IMR-90 (cell line): Measurements from ENCODE around the gene PIK3R3. TPM values are rescaled to one million over a fixed set of nuclear protein-coding genes. Genes with fewer than 3 reads are reported as not detected.
A peak's percentile ranks its signal among the peaks of the same experiment; 100 is the strongest.

Source experiments
- ATAC-seq: fragments of 200-7000 bp; cut with Tn5 transposase; 2 replicates; pipeline ENCODE4 v1.9.1; 2020; ENCODE audit warnings: low read depth, mild to moderate bottlenecking, moderate library complexity
- BruUV-seq: library from RNA; stranded (reverse); fragments of 400-500 nt; replicated peaks from 2 replicates; lab custom pipeline; 2021; lab: Mats Ljungman, UMichigan
- CTCF ChIA-PET: fragments of 300-600 bp; formaldehyde crosslinking; extraction: SDS; loops from one replicate; lab custom pipeline; 2021; ENCODE audit warnings: antibody characterized with exemption; lab: Yijun Ruan, JAX
- POLR2A ChIA-PET: fragments of 300-600 bp; sonication (Branson Sonifier 250); formaldehyde crosslinking; loops from one replicate; lab custom pipeline; 2022; ENCODE audit warnings: antibody characterized with exemption; ENCODE audit not compliant: unreplicated experiment; lab: Charles Lee
- DNase-seq: peaks from one replicate; pipeline ENCODE4 v3.0.0; 2013
- H2AFZ ChIP-seq: replicated peaks from 2 replicates; pipeline ENCODE3; 2013; ENCODE audit warnings: low read length, mild to moderate bottlenecking; ENCODE audit not compliant: poor library complexity
- H2AK5ac ChIP-seq: 2 replicates; pipeline ENCODE4 v1.6.1; 2013; ENCODE audit warnings: low read depth, low read length, inconsistent platforms
- H2AK9ac ChIP-seq: replicated peaks from 2 replicates; pipeline ENCODE3; 2013; ENCODE audit warnings: mild to moderate bottlenecking, low read depth, low read length, moderate library complexity; ENCODE audit not compliant: poor library complexity
- H2BK120ac ChIP-seq: 2 replicates; pipeline ENCODE4 v1.6.1; 2013; ENCODE audit warnings: low read depth, low read length, inconsistent platforms
- H2BK15ac ChIP-seq: 3 replicates; pipeline ENCODE4 v1.6.1; 2013; ENCODE audit warnings: low read depth, low read length, inconsistent platforms
- H2BK20ac ChIP-seq: 2 replicates; pipeline ENCODE4 v1.6.1; 2013; ENCODE audit warnings: low read depth, mild to moderate bottlenecking, inconsistent platforms, low read length, moderate library complexity
- H2BK5ac ChIP-seq: 2 replicates; pipeline ENCODE4 v1.6.1; 2013; ENCODE audit warnings: mild to moderate bottlenecking, low read depth, low read length, inconsistent platforms; ENCODE audit not compliant: poor library complexity, severe bottlenecking
- H3K14ac ChIP-seq: replicated peaks from 2 replicates; pipeline ENCODE4 v1.6.1; 2013; ENCODE audit warnings: low read depth, low read length, inconsistent platforms
- H3K18ac ChIP-seq: 2 replicates; pipeline ENCODE4 v1.6.1; 2013; ENCODE audit warnings: low read depth, low read length, control low read depth
- H3K23ac ChIP-seq: 2 replicates; pipeline ENCODE4 v1.6.1; 2013; ENCODE audit warnings: low read depth, low read length, inconsistent platforms
- H3K27ac ChIP-seq: 2 replicates; pipeline ENCODE4 v1.5.1; 2013; ENCODE audit warnings: mild to moderate bottlenecking, control low read depth, low read length; ENCODE audit not compliant: insufficient read depth
- H3K27me3 ChIP-seq: 2 replicates; pipeline ENCODE4 v1.6.1; 2013; ENCODE audit warnings: low read length; ENCODE audit not compliant: control insufficient read depth, insufficient read depth
- H3K36me3 ChIP-seq: 2 replicates; pipeline ENCODE4 v1.6.1; 2013; ENCODE audit warnings: low read length, mixed read lengths; ENCODE audit not compliant: control insufficient read depth, insufficient read depth
- H3K4ac ChIP-seq: 2 replicates; pipeline ENCODE4 v1.6.1; 2013; ENCODE audit warnings: low read depth, low read length, inconsistent platforms
- H3K4me1 ChIP-seq: 2 replicates; pipeline ENCODE4 v1.6.1; 2013; ENCODE audit warnings: low read length, mixed read lengths; ENCODE audit not compliant: control insufficient read depth, insufficient read depth
- H3K4me2 ChIP-seq: 2 replicates; pipeline ENCODE4 v1.6.1; 2013; ENCODE audit warnings: low read depth, mild to moderate bottlenecking, control low read depth, low read length, moderate library complexity
- H3K4me3 ChIP-seq: 2 replicates; pipeline ENCODE4 v1.5.1; 2013; ENCODE audit warnings: low read depth, mild to moderate bottlenecking, control low read depth, low read length, moderate library complexity; ENCODE audit not compliant: insufficient read depth
- H3K56ac ChIP-seq: 2 replicates; pipeline ENCODE4 v1.6.1; 2013; ENCODE audit warnings: low read length, inconsistent platforms; ENCODE audit not compliant: insufficient read depth; ENCODE audit errors: extremely low read depth
- H3K79me1 ChIP-seq, 2 experiments: 2 replicates each; pipeline ENCODE4 v1.6.1; 2013; ENCODE audit warnings: low read length in 2 of 2, inconsistent platforms in 1 of 2, low read depth in 1 of 2
- H3K9ac ChIP-seq: 2 replicates; pipeline ENCODE4 v1.6.1; 2013; ENCODE audit warnings: low read depth, low read length, control low read depth
- H3K9me1 ChIP-seq: 2 replicates; pipeline ENCODE4 v1.6.1; 2013; ENCODE audit warnings: low read length, inconsistent platforms; ENCODE audit not compliant: insufficient read depth
- H3K9me3 ChIP-seq: 2 replicates; pipeline ENCODE4 v1.6.1; 2013; ENCODE audit warnings: low read length; ENCODE audit not compliant: control insufficient read depth, insufficient read depth
- H4K20me1 ChIP-seq: 2 replicates; pipeline ENCODE4 v1.6.1; 2013; ENCODE audit warnings: low read length, inconsistent platforms; ENCODE audit not compliant: insufficient read depth
- H4K5ac ChIP-seq: 2 replicates; pipeline ENCODE4 v1.6.1; 2013; ENCODE audit warnings: mild to moderate bottlenecking, low read depth, low read length, control low read depth
- H4K8ac ChIP-seq, 2 experiments: 2 replicates each; pipeline ENCODE4 v1.6.1; 2013; ENCODE audit warnings: low read depth in 2 of 2, low read length in 2 of 2, control low read depth in 1 of 2, inconsistent platforms in 1 of 2
- H4K91ac ChIP-seq: 2 replicates; pipeline ENCODE4 v1.6.1; 2013; ENCODE audit warnings: low read depth, low read length, inconsistent platforms; ENCODE audit not compliant: insufficient read depth
- FOS ChIP-seq: fragments of 150-350 bp; IDR thresholded peaks from 2 replicates; pipeline ENCODE4 v1.6.1; 2016; ENCODE audit warnings: low read depth, low read length
- NFE2L2 ChIP-seq: fragments of 150-350 bp; IDR thresholded peaks from 2 replicates; pipeline ENCODE4 v1.6.1; 2016; ENCODE audit warnings: low read depth, mild to moderate bottlenecking, low read length
- WGBS, 2 experiments: methylation state at CpG; one replicate each; pipeline versions ENCODE4 v1.1.5 to v1.1.7; 2013; ENCODE audit warnings: missing lambda C conversion rate in 2 of 2; ENCODE audit not compliant: insufficient read length in 1 of 2; ENCODE audit errors: extremely low coverage in 2 of 2; 5-methylcytosine and 5-hydroxymethylcytosine counted together
- dilution Hi-C: fragments of 300-500 bp; cut with HindIII; formaldehyde crosslinking; loops from one replicate; pipeline ENCODE4 v1.14.3; 2018; ENCODE audit warnings: low sequenced_read_pairs; ENCODE audit not compliant: unreplicated experiment
- in situ Hi-C: fragments of 300-500 bp; cut with MboI; formaldehyde crosslinking; loops from 3 replicates; pipeline ENCODE4 v1.14.3; 2019; ENCODE audit warnings: low sequenced_read_pairs, inconsistent platforms, mixed read lengths
- intact Hi-C: fragments of 100-400 bp; cut with micrococcal nuclease; formaldehyde crosslinking; loops from 2 replicates; pipeline ENCODE4 v1.10.0; 2022
- polyA plus RNA-seq, 3 experiments: library from polyadenylated mRNA; depleted of rRNA; stranded (reverse); fragments of >200 nt; gene quantifications; 2 replicates each; pipeline ENCODE4 v1.2.3, GENCODE V29; 2012; ENCODE audit warnings: low replicate concordance in 1 of 3
- total RNA-seq: library from RNA; depleted of rRNA; stranded (reverse); fragments of >200 nt; gene quantifications from 2 replicates; pipeline ENCODE4 v1.2.3, GENCODE V29; 2012

Gene PIK3R3
- total and polyA plus RNA-seq, 2 of the 4 experiments (the other 2 are of a cell fraction), result 5.3 to 9.9 TPM

DNA sequence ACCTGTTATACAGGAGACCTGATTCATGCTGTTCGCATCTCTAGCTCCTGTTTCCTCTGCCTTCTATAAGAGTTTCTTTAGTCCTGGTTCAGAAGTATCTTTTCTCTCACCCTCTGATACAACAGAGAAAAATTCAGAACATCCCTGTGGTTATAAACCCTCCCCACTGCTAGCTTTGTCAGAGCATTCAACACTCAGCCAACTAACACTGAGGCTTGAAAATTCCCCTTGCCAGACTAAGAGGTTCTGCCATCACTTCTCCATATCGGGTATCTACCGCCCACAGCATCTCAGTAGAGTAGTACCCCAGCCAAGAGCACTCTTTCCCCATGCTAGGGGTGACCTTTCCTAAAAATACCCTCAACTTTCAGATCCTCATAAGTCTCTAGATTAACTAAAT is 19.6 kb upstream of the PIK3R3 start:
- Histone ChIP-seq H3K27me3 (no peaks in the 10 kb centered on the region), H4K20me1 (no peaks in the 10 kb centered on the region), H3K4me3 (no peak overlapping the region), H2AFZ (no peak overlapping the region), H4K91ac (no peak overlapping the region), H3K14ac (no peak overlapping the region), H3K4ac (no peak overlapping the region), H3K9ac (no peak overlapping the region), H2BK15ac (no peak overlapping the region), H2AK5ac (no peak overlapping the region), H3K9me1 (no peaks in the 10 kb centered on the region), H3K4me1 (peaks cover 2% of the 10 kb centered on the region; the same call in 1 of the 2 replicates), H2AK9ac (no peak overlapping the region), H3K9me3 (no peaks in the 10 kb centered on the region), H3K4me2 (no peak overlapping the region), H2BK5ac (peak overlapping the region; percentile 21), H3K56ac (no peak overlapping the region), H4K8ac (no peak overlapping the region), H2BK120ac (no peak overlapping the region; the same call in 1 of the 2 replicates), H3K27ac (no peak overlapping the region), H3K79me1 (no peaks in the 10 kb centered on the region), H4K5ac (no peak overlapping the region), H3K18ac (no peak overlapping the region), H3K23ac (no peak overlapping the region), H3K36me3 (no peaks in the 10 kb centered on the region), H2BK20ac (peak overlapping the region; percentile 17; the same call in 1 of the 2 replicates)
- in situ Hi-C loops, result no loop called here
- 69% methylated on average over 2 of the region's 3 CpGs; no CpG with 5 or more reads in 1 of the 2 experiments for WGBS, 2 experiments
- DNase-seq (peak; percentile 88), ATAC-seq (peak; percentile 97)
- TF ChIP-seq NFE2L2 (no peak), FOS (no peak)
- no TSS peak for BruUV-seq
- POLR2A ChIA-PET, result no interaction called here
- CTCF ChIA-PET, result no interaction called here
- intact Hi-C loops, result no loop called here
- dilution Hi-C loops, result no loop called here
